Measurements from ENCODE around the gene PRLHR.
"Not testable (repeated sequence)": the region's sequence is repeated elsewhere in the genome, so short reads cannot be mapped to it uniquely, and the experiment has no call there.

PRLHR gene

DNA sequence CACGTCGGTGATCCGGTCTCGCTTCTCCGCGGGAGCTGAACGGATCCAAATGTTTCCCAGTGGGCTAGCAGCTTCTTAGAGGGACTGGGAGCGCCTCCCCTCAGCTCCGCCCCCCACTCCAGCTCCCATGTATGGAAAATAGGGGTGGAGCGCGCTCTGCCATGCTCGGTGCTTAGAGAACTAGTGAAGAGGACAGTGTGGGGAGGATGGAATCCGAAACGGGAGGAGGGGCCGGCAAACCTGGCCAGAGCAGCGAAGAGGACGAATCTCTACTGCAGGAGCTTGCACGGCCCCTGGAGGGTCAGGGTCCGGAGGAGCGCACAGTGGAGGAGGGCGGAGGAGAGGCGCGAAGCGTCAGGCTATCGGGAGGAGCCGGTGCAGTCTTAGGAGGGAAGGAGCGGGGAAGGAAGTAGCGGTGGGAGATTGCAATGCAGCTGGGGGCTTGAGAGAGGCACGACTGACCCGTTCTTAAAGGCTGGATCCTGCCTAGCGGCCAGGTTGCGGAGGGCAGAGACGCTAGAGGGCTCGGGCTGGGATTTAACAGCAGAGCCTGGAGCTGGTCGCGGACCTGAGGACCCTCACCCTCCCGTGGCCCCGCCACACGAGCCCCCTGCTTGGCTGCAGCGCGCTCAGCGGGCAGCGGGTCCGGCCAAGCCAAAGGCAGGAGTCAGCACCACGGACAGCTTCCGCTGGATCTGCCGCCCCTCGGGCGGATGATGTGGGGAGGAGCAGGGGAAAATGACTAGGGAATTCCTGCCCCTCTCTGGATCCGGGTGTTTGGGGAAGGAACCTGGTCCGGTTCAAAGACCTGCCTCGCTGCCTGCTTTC lies at the start of gene PRLHR:
Gene PRLHR, minus strand, starts transcription at position 51 of the 828 bp plus-strand sequence. CDS start 404 bp downstream, outside the sequence.
- TF ChIP-seq POLR2A (IDR thresholded peaks at IDR 0.05; ENCODE audit: low read depth, low read length): no peak
- peak; percentile 22 for DNase-seq (ENCODE audit: insufficient read length, low spot score)
- FAIRE-seq: no peak

GRCh38 chr10:118642228-118642627 lies 46.8 kb upstream of the PRLHR start:
- DNase-seq (ENCODE audit: insufficient read length, low spot score): no peak
- TF ChIP-seq POLR2A (IDR thresholded peaks at IDR 0.05; ENCODE audit: low read depth, low read length): no peak
- no peak for FAIRE-seq

DNA sequence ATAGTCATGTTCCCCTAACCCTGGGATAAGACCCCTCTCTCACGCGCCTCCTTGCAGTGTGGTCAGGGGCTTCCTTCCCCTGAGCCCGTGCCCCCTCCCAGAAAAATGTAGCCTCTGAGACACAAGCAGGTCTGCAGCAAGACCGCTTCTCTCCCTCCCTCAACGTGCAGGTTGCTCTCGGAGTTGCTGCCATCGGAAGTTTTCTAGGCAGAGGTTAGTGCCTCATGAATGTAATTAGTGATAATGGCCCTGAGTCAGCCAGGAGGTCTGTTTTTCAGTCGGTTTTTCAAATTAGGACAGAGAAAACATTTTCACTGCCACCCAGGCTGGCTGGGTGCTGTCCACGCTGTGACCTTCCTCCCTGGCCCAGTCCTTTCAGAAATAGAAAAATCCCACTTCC lies 43.2 kb upstream of the PRLHR start:
- no peak for DNase-seq (ENCODE audit: insufficient read length, low spot score)
- TF ChIP-seq POLR2A (IDR thresholded peaks at IDR 0.05; ENCODE audit: low read depth, low read length): no peak
- no peak for FAIRE-seq

DNA sequence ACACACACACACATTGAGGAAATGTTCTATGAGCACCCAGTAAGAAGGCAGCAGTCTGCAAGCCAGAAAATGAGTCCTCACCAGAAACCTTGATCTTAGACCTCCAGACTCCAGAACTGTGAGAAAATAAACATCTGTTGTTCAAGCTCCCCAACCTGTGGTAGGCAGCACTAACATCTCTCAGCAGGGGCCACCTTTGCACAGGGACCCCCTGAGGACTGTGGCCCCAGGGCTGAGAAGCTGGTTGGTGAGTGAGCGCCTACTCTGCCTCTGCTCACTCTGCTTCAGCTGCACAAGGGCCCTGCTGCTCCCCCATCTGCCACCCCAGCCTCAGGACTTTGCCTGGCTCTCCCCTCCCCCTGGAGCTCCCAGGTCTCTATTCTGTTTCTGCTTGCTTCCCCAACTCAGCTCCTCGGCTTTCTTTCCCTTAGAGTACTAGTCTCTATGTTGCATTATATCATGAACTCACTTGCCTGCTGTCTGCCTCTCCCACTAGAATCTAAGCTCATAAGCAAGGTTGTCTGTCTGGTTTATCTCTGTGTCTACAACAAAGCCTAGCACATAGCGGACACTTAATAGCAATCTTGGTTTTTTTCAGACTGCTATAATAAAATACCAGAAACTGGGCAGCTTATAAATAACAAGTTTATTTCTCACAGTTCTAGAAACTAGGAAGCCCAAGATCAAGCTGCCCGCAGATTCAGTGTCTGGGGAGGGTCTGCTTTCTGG lies 40.4 kb upstream of the PRLHR start:
- DNase-seq (ENCODE audit: insufficient read length, low spot score) (no peak), FAIRE-seq (no peak)
- no peak for TF ChIP-seq POLR2A (IDR thresholded peaks at IDR 0.05; ENCODE audit: low read depth, low read length)

GRCh38 chr10:118633786-118634185 lies 38.3 kb upstream of the PRLHR start:
- FAIRE-seq (no peak), DNase-seq (ENCODE audit: insufficient read length, low spot score) (no peak)
- TF ChIP-seq POLR2A (IDR thresholded peaks at IDR 0.05; ENCODE audit: low read depth, low read length): no peak

DNA sequence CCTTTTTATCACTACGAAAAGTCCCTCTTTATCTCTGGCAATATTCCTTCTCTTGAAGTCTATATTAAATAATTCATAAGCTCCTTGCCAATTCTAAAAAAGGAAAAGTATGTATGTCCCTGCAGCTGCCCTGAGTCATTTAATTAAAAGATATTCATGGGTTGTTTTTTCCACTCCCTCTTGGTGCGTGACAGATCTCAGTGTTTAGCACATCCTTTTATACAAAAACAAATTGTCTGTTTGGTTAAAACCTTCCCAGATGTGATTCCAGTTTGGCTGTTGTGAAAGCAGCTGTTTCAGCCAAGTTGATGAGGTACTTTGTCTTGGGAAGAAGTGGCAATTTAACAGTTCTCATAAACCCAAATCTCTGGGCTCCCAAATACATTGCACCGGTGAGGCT lies 33.8 kb upstream of the PRLHR start:
- no peak for DNase-seq (ENCODE audit: insufficient read length, low spot score)
- no peak for FAIRE-seq
- TF ChIP-seq POLR2A (IDR thresholded peaks at IDR 0.05; ENCODE audit: low read depth, low read length): no peak

- no peak for FAIRE-seq
- no peak for TF ChIP-seq POLR2A (IDR thresholded peaks at IDR 0.05; ENCODE audit: low read depth, low read length)
These were observed 32.9 kb upstream of the PRLHR start for GRCh38 chr10:118628397-118628796.

DNA sequence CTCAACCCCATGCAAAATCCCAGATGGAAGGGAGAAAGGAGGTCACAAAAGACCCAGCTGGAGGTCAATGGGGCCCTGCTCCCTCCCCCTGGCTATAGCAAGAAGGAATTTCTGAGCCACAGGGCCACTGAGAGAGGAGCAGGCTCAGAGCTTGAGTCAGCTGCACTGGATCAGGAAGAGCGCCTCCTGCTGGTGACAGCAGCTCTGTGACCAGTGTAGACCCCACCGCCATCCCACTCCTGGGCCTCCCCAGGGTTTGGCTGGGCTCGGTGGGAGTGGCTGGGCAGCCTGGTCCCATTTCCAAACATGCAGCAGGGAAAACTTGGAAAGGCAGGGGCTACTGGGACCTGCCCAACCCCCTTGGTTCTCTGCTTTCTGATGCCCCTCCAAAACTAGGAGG lies 31.5 kb upstream of the PRLHR start:
- no peak for TF ChIP-seq POLR2A (IDR thresholded peaks at IDR 0.05; ENCODE audit: low read depth, low read length)
- DNase-seq (ENCODE audit: insufficient read length, low spot score) (no peak), FAIRE-seq (no peak)

More at GRCh38 chr10:118628397-118628796, 32.9 kb upstream of the PRLHR start:
- DNase-seq (ENCODE audit: insufficient read length, low spot score): no peak

DNA sequence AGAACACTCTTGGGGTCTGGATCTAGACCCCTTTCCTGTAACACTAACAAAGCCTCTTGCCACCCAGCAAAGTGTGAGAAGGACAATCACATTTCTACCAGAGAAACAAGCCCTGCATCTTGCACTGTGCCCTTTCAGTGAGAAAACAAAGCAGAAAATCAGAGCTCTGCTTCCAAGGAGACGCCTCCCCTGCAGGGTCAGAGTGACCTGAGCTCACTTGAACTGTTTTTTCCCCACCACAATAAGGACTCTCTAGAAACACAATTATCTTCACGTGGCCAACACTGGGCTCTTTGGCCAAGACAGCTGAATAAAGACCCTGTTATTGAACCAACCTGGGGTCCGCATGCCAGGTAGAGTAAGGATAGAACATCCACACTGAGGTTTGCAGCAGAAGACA lies 30.1 kb upstream of the PRLHR start:
- DNase-seq (ENCODE audit: insufficient read length, low spot score) (no peak), FAIRE-seq (no peak)
- no peak for TF ChIP-seq POLR2A (IDR thresholded peaks at IDR 0.05; ENCODE audit: low read depth, low read length)

- FAIRE-seq (no peak), DNase-seq (ENCODE audit: insufficient read length, low spot score) (no peak)
- no peak for TF ChIP-seq POLR2A (IDR thresholded peaks at IDR 0.05; ENCODE audit: low read depth, low read length)
These were observed 29.3 kb upstream of the PRLHR start for GRCh38 chr10:118624747-118625146.

GRCh38 chr10:118621304-118621942 lies 26.0 kb upstream of the PRLHR start:
- FAIRE-seq (no peak), DNase-seq (ENCODE audit: insufficient read length, low spot score) (no peak)
- TF ChIP-seq POLR2A (IDR thresholded peaks at IDR 0.05; ENCODE audit: low read depth, low read length): no peak

- FAIRE-seq: not testable (repeated sequence)
These were observed 18.4 kb upstream of the PRLHR start for GRCh38 chr10:118613863-118614262.

GRCh38 chr10:118610577-118610976 lies 15.1 kb upstream of the PRLHR start:
- TF ChIP-seq POLR2A (IDR thresholded peaks at IDR 0.05; ENCODE audit: low read depth, low read length): no peak
- no peak for FAIRE-seq
- DNase-seq (ENCODE audit: insufficient read length, low spot score): no peak

More at GRCh38 chr10:118613863-118614262, 18.4 kb upstream of the PRLHR start:
- DNase-seq (ENCODE audit: insufficient read length, low spot score): not testable (repeated sequence)

DNA sequence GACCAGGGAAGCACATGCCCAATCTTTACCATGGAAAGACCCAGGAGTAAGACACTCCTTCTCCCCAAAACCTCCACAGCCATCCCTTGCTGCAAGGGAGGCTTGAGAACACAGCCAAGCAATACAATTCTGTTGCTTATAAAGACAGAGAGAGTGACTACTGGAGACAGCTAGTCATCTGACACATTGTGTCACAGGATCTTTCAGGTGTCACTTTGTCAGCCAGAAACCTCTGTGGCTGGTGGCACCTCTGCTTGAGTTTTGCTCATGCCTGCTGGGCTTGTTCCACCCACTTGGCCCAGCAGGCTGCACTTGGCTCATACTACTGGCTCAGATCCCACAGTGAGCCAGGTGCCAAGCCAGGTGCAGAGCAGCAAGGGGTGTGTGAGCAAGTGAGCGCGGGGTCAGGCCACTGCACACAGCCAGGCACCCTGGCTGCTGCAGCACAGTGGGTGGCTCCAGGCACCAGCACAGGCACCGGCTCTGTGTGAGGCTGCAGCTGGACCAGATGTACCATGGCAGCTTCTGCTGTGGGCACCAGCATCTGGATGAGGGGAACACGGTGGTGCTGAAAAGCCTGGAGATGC lies 12.4 kb upstream of the PRLHR start:
- FAIRE-seq (no peak), DNase-seq (ENCODE audit: insufficient read length, low spot score) (no peak)
- TF ChIP-seq POLR2A (IDR thresholded peaks at IDR 0.05; ENCODE audit: low read depth, low read length): no peak

Data from H54 (cell line).